HG02981 (cell line): Measurements from ENCODE around the gene NEK4.
"Not testable (repeated sequence)": the region's sequence is repeated elsewhere in the genome, so short reads cannot be mapped to it uniquely, and the experiment has no call there.

Experiments used
- ATAC-seq: cut with Tn5 transposase; IDR thresholded peaks from one replicate; pipeline ENCODE4 v1.9.1; 2021; ENCODE audit warnings: mild to moderate bottlenecking, moderate library complexity; ENCODE audit not compliant: unreplicated experiment

The NEK4 gene

GRCh38 chr3:52779837-52780585 lies 9.3 kb upstream of the NEK4 start:
- ATAC-seq = no peak

DNA sequence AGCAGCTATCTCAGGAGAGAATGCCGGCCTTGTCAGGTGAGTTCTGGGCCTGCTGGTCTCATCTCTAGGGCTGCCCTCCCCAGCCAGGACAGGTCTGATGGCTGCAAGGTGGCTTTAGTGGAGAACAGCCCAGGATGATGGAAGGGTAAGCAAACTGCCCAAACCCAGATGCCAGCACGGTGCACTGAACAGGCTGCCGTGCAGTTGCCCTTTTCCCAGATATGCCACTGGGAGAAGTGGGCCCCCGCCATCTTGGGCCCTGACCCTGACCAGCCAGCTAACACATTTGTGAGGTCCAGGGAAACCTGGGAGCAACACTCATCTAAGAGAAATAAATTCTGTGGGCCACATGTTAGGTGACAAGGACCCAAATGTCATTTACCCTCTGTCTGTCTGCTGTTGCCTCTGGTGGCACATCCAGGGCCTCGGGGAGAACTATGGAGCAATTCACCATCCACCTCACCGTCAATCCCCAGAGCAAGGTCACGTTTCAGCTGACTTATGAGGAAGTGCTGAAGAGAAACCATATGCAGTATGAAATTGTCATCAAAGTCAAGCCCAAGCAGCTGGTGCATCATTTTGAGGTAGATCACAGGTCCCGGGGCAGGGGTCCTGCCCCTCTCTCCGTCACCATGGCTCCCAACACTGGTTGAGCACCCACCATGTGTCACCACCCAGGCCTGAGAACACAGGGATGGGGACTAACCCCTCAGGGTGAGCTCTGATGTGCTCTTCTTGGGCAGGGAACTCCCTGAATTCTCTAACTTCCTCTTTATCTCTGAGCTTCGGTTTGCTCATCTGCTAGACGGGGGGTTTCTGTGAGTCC lies 8.5 kb upstream of the NEK4 start:
- ATAC-seq = peak; percentile 62

DNA sequence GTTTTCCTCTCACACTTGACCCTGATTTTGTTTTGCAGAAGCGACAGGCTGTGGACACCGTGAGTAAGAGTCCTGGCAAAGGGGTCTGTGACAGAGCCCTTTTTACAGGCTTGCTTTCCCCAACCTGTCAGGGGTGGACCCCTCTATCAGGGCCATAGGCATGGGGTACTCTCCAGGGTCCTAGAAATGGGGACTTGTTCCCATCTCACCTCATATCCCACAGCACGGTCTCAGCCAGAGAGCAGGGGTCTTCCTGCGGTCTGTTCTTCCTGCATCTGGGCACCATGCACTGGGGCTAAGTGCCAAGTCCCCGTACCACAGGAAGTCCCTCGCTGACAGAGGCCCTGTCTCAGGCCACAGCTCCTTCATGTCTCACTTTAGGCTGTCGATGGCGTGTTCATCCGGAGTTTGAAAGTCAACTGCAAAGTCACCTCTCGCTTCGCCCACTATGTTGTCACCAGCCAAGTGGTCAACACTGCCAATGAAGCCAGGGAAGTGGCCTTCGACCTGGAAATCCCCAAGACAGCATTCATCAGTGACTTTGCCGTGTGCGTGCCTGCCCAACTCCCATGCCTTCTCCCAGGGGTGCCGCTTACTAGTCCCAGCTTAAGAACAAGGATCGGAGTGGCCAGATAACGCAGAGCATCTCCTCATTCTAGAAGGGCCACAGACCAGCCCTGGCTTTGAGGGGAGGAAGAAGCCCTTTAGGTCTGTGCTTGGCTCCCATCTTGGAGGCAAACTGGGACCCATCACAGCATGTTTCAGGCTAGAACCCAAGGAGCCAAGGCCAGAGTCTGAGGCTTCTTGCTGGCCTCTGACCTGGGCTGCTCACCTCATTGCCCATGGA lies 7.4 kb upstream of the NEK4 start:
- no peak for ATAC-seq

DNA sequence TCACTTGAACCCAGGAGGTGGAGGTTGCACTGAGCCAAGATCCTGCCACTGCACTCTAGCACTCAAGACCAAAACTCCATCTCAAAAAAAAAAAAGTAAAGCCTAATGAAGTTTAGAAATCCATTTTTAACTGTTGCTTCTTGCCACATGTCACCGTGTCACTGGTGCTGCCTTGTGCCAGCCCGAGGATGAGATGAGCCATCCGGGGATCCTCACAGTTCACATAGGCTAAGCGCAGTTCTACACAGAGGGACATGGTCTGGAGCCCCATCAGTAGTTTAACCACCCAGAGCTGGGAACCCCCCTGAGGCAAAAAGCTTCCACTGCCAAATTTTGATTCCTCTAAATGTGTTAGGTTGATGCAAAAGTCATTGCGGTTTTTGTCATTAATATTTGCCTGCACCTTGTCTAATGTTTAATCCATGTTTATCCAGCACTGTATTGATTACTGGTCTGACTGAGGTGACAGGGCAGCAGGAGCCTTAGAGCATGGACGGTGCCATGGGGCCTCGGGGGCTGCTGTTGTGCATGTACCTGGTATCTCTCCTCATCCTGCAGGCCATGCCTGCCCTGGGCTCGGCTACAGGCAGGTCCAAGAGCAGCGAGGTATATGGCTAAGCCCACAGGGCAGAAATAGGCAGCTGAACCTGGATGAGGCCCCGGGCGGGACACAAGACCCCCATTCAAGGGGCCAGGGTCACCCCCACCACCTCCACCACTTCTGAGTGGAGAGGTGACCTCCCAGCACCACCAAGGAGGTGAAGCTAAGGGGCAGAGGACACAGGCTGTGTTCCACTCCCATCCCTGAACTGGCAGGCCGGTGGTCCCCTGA lies 6.6 kb upstream of the NEK4 start, which contains the start of gene ITIH1:
Gene ITIH1, plus strand, starts transcription at position 473 of the 832 bp plus-strand sequence. Its CDS starts 17 bp downstream, at position 490.
- ATAC-seq = no peak

- not testable (repeated sequence) for ATAC-seq
Measured at GRCh38 chr3:52776486-52776885, 5.7 kb upstream of the NEK4 start.

GRCh38 chr3:52775877-52776276 lies 5.1 kb upstream of the NEK4 start:
- no peak for ATAC-seq

DNA sequence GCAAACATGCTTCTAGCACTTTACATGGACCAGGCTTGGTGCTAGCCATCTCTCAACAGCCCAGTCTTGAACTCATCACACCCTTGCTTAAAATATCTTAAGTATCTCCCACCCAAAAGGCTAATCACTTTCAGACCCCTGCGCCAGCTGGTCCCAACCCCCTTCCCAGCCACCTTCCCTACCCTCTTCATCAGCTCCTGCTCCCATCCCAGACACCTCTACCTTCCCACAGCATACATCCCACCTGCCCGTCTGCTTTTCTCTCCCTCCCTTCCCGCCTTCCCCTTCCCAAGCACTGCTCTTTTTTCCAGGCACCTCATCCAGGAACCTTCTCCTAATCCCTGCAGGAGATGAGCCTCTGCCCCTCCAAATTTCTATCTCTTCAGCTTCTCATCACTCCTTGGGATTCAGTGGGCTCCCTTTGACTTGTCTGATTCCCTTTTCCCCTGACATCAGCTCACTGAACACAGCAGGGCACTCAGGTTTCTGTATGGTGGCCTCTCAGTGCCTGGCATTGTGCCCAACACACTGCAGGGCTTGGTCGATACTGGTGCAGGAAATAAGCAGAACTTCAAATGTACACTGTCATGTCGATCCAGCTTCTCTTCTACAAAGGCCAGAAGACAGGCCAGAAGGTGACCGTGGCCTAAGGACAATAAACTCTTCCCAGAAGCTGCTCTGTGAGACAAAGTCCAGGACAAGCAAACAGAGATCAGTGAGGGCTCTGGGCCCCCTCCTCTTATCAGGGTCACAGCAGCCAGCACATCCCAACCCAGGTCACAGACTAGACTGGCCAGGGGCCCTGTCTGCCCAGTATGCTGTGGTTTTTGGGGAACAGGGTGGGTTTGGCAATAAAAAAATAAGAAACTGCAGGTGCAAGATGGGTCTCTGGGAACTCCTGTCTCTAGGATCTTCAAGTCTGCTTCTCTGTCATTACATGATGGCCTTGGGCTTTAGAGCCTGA lies 4.4 kb upstream of the NEK4 start:
- no peak for ATAC-seq

DNA sequence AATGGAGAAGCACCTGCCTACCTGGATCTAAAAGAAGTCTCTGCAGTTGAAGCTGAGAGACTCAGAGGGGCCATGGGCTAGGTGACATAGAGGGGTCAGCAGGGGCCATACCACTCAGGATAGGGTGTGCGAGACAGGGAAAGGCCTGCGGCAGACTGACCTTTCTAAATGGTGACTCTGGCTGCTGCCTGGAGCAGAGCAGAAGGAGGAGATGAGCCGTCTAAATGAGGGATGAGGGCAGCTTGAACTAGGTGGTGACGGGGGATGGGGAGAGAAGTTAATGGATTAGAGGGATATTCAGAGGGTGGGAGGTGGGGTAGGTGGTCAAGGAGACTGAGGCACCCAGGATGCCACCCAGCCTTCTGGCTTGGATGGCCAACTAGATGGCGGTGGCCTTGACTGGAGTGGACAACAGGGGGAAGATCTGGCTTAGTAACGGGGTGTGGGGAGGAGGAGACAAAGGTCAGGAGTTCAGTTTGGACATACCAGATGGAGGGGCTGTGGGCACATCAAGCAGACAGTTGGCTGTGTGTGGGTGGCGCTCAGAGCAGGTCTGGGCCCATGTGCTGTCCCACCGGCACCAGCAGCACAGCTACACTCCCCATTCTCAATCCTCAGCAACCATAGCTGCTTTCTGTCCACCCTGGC lies 3.5 kb upstream of the NEK4 start:
- ATAC-seq = no peak

DNA sequence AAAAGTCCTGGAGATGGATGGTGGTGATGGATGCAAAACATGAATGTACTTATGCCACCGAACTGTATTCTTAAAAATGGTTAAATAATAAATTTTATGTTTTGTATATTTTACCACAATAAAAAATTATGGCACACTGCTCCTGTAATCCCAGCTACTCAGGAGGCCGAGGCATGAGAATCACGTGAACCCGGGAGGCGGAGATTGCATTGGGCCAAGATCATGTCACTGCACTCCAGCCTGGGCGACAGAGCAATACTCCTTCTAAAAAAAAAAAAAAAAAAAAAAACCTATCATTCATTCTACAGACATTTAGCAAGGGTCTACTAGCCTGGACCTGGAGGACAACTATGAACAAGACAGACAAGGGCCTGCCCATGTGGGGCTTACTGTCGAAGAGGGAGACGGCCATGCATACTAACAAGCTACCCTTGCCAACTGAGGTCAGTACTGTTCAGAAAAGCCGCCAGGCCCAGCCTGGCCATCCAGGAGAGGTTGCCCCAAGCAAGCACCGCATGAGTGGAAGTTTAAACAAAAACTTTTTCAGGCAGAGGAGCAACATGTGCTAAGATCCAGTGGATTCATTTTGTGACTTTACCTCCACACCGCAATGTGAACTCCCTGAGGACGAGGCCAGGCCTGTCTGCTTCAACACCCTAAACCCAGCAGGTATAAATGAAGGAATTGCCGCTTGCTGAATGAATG lies 2.8 kb upstream of the NEK4 start:
- no peak for ATAC-seq

DNA sequence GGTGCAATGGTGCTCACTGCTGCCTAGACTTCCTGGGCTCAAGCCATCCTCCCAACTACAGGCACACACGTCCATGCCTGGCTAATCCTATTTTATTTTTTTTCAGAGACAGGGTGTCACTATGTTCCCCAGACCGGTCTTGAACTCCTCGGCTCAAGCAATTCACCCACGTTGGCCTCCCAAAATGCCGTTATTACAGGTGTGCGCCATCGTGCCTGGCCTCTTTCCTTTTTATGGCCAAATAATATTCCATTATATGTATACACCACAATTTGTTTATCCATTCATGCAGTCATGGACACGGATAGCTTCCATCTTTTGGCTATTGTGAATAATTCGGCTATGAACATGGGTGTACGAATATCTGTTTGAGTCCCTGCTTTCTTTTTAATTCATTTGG lies 962 bp upstream of the NEK4 start:
- no peak for ATAC-seq

- peak; percentile 5 for ATAC-seq
Measured at GRCh38 chr3:52771334-52771681, 568 bp upstream of the NEK4 start.

- no peak for ATAC-seq
Measured at GRCh38 chr3:52769786-52770455, 819 bp downstream of the NEK4 start.

DNA sequence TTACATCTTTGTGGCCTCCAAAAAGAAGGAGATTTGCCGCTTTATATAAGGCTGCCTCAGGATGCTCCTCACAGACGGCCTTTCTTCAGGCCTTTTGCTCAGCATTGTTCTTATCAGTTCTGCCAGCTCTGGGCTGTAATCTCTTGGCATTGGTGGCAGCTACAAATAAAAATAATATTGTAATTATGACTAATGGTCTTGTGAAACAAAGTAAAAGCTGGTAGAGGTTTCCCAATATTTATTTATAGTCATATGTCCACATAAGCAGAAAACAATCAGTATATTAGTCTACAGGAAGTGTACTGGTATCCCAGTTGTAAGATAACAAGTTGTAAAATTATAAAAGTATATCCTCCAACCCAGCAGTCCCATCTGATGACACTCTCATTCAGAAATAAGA lies 7.3 kb downstream of the NEK4 start:
- no peak for ATAC-seq

DNA sequence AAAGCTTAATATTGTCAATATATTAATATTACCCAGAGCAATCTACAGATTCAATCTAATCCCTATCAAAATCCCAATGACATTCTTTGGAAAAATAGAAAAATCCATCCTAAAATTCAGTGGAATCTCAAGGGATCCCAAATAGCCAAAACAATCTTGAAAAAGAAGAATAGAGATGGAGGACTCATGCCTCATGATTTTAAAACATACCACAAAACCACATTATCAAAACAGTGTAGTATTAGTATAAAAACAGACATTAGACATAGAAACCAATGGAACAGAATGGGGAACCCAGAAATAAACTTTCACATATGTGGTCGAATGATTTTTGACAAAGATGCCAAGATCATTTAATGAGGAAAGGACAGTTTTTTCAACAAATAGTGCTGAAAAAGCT lies 14.6 kb downstream of the NEK4 start:
- ATAC-seq = no peak

DNA sequence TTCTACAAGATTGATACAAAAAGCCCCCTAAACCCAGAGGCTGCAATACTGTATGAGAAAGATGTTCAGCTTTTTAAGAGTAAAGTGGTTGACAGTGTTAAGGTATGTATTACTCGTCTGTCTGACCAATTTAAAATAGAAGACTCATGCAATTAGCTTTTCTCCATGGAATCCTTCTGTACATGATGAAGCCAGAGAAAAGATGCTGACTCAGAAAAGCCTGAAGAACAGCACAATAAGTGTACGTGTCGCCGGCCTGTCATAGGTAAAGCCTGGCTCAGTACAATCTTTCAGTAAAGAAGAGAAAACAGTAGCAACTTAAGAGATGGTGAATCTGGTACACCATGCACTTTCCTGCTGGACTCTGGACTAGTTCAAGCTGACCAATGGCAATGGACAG lies 16.4 kb downstream of the NEK4 start:
- ATAC-seq = no peak

DNA sequence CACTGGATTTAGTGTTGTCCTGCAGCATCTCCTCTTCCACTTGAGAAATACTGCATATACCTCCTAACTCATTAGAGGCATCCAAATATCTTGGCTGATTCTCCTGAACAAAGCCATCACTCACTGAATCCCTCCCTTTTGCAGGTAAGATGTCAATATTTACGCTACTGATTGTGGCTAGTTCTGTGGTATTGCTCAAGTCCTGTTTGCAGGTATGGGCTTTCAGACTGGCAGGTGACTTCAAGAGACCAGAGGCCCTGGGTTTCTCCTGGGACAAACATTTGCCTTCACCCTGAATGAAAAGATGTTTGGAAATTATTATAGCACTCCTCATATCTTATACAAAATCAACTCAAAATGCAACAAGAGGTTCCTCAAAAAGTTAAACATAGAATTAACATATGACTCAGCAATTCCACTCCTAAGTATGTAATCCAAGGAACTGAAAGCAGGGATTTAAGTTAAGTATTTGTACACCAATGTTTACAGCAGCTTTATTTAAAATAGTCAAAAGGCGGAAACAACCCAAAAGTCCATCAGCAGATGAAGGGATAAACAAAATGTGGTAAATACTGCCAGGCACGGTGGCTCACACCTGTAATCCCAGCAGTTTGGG lies 18.6 kb downstream of the NEK4 start:
- no peak for ATAC-seq

- ATAC-seq = no peak
Measured at GRCh38 chr3:52743721-52744120, 27.0 kb downstream of the NEK4 start.
